K562 (cell line): ENCODE data around the gene GIPC3. TPM values are rescaled to one million over a fixed set of nuclear protein-coding genes. Genes with fewer than 3 reads are reported as not detected.

Experiments
- C11orf30 ChIP-seq: fragments of 450-650 bp; IDR thresholded peaks from 2 replicates; pipeline ENCODE4 v1.6.1; 2016; ENCODE audit warnings: low read depth, mild to moderate bottlenecking
- DNMT1 ChIP-seq: fragments of 450-650 bp; IDR thresholded peaks from 2 replicates; pipeline ENCODE4 v1.6.1; 2016; ENCODE audit warnings: antibody characterized with exemption, mild to moderate bottlenecking
- GTF2F1 ChIP-seq: IDR thresholded peaks from 2 replicates; pipeline ENCODE4 v1.6.1; 2011; ENCODE audit warnings: low read depth, low read length, improper control_type of control experiment
- HDGF ChIP-seq: fragments of 450-650 bp; IDR thresholded peaks from 2 replicates; pipeline ENCODE4 v1.6.1; 2016
- MBD2 ChIP-seq: sonication (generic); IDR thresholded peaks from 2 replicates; pipeline ENCODE4 v1.6.1; 2016; ENCODE audit warnings: low read depth, borderline replicate concordance
- NR1H2 ChIP-seq: sonication (generic); formaldehyde crosslinking; IDR thresholded peaks from 2 replicates; pipeline ENCODE4 v1.4.0; 2020; ENCODE audit warnings: mild to moderate bottlenecking, missing genetic modification reagents
- PHF8 ChIP-seq: fragments of 200-600 bp; sonication (generic); IDR thresholded peaks from 2 replicates; pipeline ENCODE4 v1.6.1; 2012; ENCODE audit warnings: mixed run types, mild to moderate bottlenecking, inconsistent platforms, low read length, moderate library complexity, borderline replicate concordance
- RBM25 ChIP-seq: fragments of 200-400 bp; formaldehyde crosslinking; IDR thresholded peaks from 2 replicates; pipeline ENCODE4 v1.6.1; 2018; ENCODE audit warnings: low read length, low read depth, moderate library complexity; ENCODE audit not compliant: severe bottlenecking
- RFX1 ChIP-seq: fragments of 450-650 bp; IDR thresholded peaks from 2 replicates; pipeline ENCODE4 v1.6.1; 2016; ENCODE audit warnings: mild to moderate bottlenecking, moderate library complexity
- SREBF1 ChIP-seq: fragments of 150-350 bp; IDR thresholded peaks from 2 replicates; pipeline ENCODE4 v1.6.1; 2014; ENCODE audit warnings: antibody characterized with exemption, low read depth, low read length, borderline replicate concordance
- ZC3H11A ChIP-seq: IDR thresholded peaks from 2 replicates; pipeline ENCODE4 v1.6.1; 2012; ENCODE audit warnings: low read depth, low read length, improper control_type of control experiment
- ZEB2 ChIP-seq: fragments of 450-650 bp; IDR thresholded peaks from 2 replicates; pipeline ENCODE4 v1.6.1; 2016
- polyA plus RNA-seq, 8 experiments: library from polyadenylated mRNA; depleted of rRNA in 4 of 8; stranded (reverse) in 5 of 8; unstranded in 3 of 8; fragments of >200 nt; fragmentation: Nextera tagmentation in 2 of 8; fragmentation: Illumina TruSeq in 1 of 8; extraction: Ambion mirVana in 2 of 8; extraction: Trizol in 1 of 8; gene quantifications; 2 replicates each; pipeline versions ENCODE4 v1.2.1 to v1.2.3, GENCODE V29; 2011 to 2014; ENCODE audit warnings: inconsistent platforms in 1 of 8, missing spikeins in 1 of 8
- total RNA-seq, 7 experiments: library from RNA; depleted of rRNA in 6 of 7; stranded (reverse); fragments of >200 nt in 6 of 7; fragmentation: Illumina TruSeq in 2 of 7; extraction: Trizol in 2 of 7; gene quantifications; 2 replicates each; pipeline versions ENCODE4 v1.2.1 to v1.2.3, GENCODE V29; 2011 to 2021; ENCODE audit warnings: low replicate concordance in 1 of 7
- TF ChIP-seq, protein P1 (sequence below): fragments of 200-800 bp; sonication (Bioruptor generic); IDR thresholded peaks from 2 replicates; pipeline ENCODE4 v1.6.1; 2016; ENCODE audit warnings: missing genetic modification characterization, missing compliant biosample characterization
- TF ChIP-seq, protein P2 (sequence below): sonication (generic); formaldehyde crosslinking; IDR thresholded peaks from 2 replicates; pipeline ENCODE4 v1.8.0; 2023; ENCODE audit warnings: mild to moderate bottlenecking, missing genetic modification reagents
- TF ChIP-seq, protein P3 (sequence below): sonication (generic); formaldehyde crosslinking; IDR thresholded peaks from 2 replicates; pipeline ENCODE4 v1.8.1; 2022; ENCODE audit warnings: missing genetic modification reagents

GIPC3 gene
- total and polyA plus RNA-seq, 9 of the 15 experiments (the other 6 are each of a cell fraction or from before 2014, with no cell fraction given): 0.03 to 3.6 (median 1.5) TPM; not detected in 1

DNA sequence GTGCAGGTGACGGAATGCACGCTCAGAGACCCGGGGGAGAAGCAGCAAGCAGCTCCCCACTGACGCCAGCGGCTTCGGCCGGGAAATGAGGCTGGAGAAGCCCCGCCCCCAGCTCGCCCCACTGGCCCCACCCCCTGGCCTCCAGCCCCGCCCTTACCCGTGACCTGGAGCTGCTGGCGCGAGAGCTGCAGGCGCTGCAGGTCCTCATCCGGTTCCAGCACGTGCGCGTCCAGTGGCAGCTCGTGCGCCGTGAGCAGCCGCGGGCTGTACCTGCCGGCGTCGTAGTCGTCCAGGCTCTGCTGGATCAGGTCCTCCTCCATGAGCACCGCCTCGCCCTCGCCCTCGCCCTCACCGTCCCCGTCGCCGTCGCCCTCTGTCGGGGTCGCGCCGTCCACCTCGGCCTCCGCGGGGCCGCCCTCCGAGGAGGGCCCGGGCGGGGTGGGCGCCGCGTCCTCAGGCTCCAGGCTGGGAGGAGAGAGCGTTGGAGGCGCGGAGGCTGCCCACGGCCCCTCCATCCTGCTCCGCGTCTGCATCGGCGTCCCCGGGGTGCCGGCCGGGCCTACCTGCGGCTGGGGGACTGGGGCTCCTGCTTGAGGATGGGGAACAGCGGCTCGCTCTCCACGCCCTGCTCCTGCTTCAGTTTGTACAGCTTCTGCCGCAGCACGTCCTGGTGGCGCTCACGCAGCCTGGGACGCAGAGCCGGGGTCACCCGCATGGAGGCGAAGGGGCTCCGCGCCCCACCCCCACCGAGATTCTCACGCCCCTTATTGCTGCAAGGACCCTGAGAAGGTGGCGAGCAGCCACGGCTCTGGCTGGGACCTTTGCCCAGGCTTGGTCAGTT, 27.8 kb downstream of the GIPC3 start (continued):
- TF ChIP-seq PHF8 (no peak), NR1H2 (CRISPR knock-in tag) (no peak), RBM25 (no peak), RFX1 (no peak), ZEB2 (no peak), GTF2F1 (no peak), HDGF (no peak), DNMT1 (no peak), MBD2 (no peak), SREBF1 (no peak), C11orf30 (no peak), ZC3H11A (no peak)
- TF ChIP-seq, protein P1, sequence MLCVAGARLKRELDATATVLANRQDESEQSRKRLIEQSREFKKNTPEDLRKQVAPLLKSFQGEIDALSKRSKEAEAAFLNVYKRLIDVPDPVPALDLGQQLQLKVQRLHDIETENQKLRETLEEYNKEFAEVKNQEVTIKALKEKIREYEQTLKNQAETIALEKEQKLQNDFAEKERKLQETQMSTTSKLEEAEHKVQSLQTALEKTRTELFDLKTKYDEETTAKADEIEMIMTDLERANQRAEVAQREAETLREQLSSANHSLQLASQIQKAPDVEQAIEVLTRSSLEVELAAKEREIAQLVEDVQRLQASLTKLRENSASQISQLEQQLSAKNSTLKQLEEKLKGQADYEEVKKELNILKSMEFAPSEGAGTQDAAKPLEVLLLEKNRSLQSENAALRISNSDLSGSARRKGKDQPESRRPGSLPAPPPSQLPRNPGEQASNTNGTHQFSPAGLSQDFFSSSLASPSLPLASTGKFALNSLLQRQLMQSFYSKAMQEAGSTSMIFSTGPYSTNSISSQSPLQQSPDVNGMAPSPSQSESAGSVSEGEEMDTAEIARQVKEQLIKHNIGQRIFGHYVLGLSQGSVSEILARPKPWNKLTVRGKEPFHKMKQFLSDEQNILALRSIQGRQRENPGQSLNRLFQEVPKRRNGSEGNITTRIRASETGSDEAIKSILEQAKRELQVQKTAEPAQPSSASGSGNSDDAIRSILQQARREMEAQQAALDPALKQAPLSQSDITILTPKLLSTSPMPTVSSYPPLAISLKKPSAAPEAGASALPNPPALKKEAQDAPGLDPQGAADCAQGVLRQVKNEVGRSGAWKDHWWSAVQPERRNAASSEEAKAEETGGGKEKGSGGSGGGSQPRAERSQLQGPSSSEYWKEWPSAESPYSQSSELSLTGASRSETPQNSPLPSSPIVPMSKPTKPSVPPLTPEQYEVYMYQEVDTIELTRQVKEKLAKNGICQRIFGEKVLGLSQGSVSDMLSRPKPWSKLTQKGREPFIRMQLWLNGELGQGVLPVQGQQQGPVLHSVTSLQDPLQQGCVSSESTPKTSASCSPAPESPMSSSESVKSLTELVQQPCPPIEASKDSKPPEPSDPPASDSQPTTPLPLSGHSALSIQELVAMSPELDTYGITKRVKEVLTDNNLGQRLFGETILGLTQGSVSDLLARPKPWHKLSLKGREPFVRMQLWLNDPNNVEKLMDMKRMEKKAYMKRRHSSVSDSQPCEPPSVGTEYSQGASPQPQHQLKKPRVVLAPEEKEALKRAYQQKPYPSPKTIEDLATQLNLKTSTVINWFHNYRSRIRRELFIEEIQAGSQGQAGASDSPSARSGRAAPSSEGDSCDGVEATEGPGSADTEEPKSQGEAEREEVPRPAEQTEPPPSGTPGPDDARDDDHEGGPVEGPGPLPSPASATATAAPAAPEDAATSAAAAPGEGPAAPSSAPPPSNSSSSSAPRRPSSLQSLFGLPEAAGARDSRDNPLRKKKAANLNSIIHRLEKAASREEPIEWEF (CRISPR knock-in tag): no peak
- TF ChIP-seq, protein P2, sequence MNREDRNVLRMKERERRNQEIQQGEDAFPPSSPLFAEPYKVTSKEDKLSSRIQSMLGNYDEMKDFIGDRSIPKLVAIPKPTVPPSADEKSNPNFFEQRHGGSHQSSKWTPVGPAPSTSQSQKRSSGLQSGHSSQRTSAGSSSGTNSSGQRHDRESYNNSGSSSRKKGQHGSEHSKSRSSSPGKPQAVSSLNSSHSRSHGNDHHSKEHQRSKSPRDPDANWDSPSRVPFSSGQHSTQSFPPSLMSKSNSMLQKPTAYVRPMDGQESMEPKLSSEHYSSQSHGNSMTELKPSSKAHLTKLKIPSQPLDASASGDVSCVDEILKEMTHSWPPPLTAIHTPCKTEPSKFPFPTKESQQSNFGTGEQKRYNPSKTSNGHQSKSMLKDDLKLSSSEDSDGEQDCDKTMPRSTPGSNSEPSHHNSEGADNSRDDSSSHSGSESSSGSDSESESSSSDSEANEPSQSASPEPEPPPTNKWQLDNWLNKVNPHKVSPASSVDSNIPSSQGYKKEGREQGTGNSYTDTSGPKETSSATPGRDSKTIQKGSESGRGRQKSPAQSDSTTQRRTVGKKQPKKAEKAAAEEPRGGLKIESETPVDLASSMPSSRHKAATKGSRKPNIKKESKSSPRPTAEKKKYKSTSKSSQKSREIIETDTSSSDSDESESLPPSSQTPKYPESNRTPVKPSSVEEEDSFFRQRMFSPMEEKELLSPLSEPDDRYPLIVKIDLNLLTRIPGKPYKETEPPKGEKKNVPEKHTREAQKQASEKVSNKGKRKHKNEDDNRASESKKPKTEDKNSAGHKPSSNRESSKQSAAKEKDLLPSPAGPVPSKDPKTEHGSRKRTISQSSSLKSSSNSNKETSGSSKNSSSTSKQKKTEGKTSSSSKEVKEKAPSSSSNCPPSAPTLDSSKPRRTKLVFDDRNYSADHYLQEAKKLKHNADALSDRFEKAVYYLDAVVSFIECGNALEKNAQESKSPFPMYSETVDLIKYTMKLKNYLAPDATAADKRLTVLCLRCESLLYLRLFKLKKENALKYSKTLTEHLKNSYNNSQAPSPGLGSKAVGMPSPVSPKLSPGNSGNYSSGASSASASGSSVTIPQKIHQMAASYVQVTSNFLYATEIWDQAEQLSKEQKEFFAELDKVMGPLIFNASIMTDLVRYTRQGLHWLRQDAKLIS (CRISPR knock-in tag): no peak
- TF ChIP-seq, protein P3, sequence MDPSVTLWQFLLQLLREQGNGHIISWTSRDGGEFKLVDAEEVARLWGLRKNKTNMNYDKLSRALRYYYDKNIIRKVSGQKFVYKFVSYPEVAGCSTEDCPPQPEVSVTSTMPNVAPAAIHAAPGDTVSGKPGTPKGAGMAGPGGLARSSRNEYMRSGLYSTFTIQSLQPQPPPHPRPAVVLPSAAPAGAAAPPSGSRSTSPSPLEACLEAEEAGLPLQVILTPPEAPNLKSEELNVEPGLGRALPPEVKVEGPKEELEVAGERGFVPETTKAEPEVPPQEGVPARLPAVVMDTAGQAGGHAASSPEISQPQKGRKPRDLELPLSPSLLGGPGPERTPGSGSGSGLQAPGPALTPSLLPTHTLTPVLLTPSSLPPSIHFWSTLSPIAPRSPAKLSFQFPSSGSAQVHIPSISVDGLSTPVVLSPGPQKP (CRISPR knock-in tag): no peak
